OCI-LY3 (cell line): Measurements from ENCODE around the gene ARID4A.
A peak's percentile ranks its signal among the peaks of the same experiment; 100 is the strongest.

Experiments used
- H2AFZ ChIP-seq: fragments of 200-600, 300-600 bp; shearing (Covaris generic); 2 replicates; pipeline ENCODE4 v1.6.0; 2014; ENCODE audit warnings: antibody characterized with exemption, low read depth, low read length
- H3K27ac ChIP-seq: fragments of 200-600, 300-600 bp; sonication (generic); 2 replicates; pipeline ENCODE4 v1.5.1; 2014; ENCODE audit warnings: mild to moderate bottlenecking, low read length, moderate library complexity, mixed read lengths
- H3K27me3 ChIP-seq: fragments of 200-600, 300-600 bp; sonication (generic); 2 replicates; pipeline ENCODE4 v1.6.1; 2014; ENCODE audit warnings: low read depth, low read length, mixed read lengths
- H3K36me3 ChIP-seq: fragments of 200-600, 300-600 bp; sonication (generic); replicated peaks from 2 replicates; pipeline ENCODE3; 2014; ENCODE audit warnings: low read depth, low read length, mixed read lengths
- H3K4me1 ChIP-seq: fragments of 300-600, 200-600 bp; sonication (generic); 2 replicates; pipeline ENCODE4 v1.6.1; 2014; ENCODE audit warnings: low read length, mixed read lengths
- H3K4me2 ChIP-seq: fragments of 200-600, 300-600 bp; sonication (generic); 2 replicates; pipeline ENCODE4 v1.6.1; 2014; ENCODE audit warnings: low read length, mixed read lengths
- H3K4me3 ChIP-seq: fragments of 300-600, 200-600 bp; sonication (generic); 2 replicates; pipeline ENCODE4 v1.5.1; 2014; ENCODE audit warnings: antibody characterized with exemption, mild to moderate bottlenecking, low read length, moderate library complexity
- H3K79me2 ChIP-seq: fragments of 300-600, 200-600 bp; shearing (Covaris generic); 2 replicates; pipeline ENCODE4 v1.6.1; 2014; ENCODE audit warnings: mild to moderate bottlenecking, low read length, mixed read lengths
- H3K9ac ChIP-seq: fragments of 300-600, 200-600 bp; shearing (Covaris generic); 2 replicates; pipeline ENCODE4 v1.6.0; 2014; ENCODE audit warnings: mild to moderate bottlenecking, low read length, moderate library complexity
- H3K9me3 ChIP-seq: fragments of 200-600, 300-600 bp; shearing (Covaris generic); 2 replicates; pipeline ENCODE4 v1.6.1; 2014; ENCODE audit warnings: low read length, mixed read lengths; ENCODE audit not compliant: insufficient read depth
- H4K20me1 ChIP-seq: fragments of 200-600, 300-600 bp; sonication (generic); 2 replicates; pipeline ENCODE4 v1.6.1; 2016; ENCODE audit warnings: low read length, mixed read lengths; ENCODE audit not compliant: insufficient read depth
- EZH2phosphoT487 ChIP-seq: fragments of 200-600 bp; shearing (Covaris generic); IDR thresholded peaks from 2 replicates; pipeline ENCODE4 v1.6.1; 2018; ENCODE audit warnings: antibody characterized with exemption, mixed run types, low read depth
- TF ChIP-seq, protein P1 (sequence below): fragments of 200-600, 300-600 bp; sonication (generic); IDR thresholded peaks from 2 replicates; pipeline ENCODE4 v1.5.1; 2014; ENCODE audit warnings: antibody characterized with exemption, low read length, low read depth

ARID4A gene

DNA sequence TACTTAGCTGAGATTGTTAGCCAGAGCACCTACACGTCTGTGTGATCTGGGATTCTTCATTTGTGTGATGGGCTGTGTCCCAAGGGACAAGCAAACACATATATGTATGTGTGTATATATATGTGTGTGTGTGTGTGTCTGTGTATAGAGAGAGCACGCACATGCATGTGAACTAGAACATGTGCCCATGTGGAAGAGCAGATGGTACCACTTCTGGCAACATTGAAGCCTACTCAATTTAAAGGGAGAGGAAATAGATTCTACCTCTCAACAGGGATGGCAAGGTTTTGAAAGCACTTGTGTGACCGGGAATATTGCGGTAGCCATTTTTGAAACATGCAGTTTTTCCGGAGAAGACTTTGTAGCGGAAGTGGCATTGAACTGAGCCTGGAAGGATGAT is 98.8 kb downstream of the ARID4A start:
- Histone ChIP-seq H3K36me3 (peaks cover 2% of the 10 kb centered on the region), H3K4me1 (peaks cover 10% of the 10 kb centered on the region), H2AFZ (no peak overlapping the region), H3K27ac (no peak overlapping the region), H3K9me3 (no peaks in the 10 kb centered on the region), H3K4me3 (no peak overlapping the region), H3K4me2 (no peak overlapping the region), H3K9ac (no peak overlapping the region), H4K20me1 (no peaks in the 10 kb centered on the region), H3K27me3 (no peaks in the 10 kb centered on the region), H3K79me2 (no peaks in the 10 kb centered on the region)
- TF ChIP-seq EZH2phosphoT487, result no peak
- TF ChIP-seq, protein P1, sequence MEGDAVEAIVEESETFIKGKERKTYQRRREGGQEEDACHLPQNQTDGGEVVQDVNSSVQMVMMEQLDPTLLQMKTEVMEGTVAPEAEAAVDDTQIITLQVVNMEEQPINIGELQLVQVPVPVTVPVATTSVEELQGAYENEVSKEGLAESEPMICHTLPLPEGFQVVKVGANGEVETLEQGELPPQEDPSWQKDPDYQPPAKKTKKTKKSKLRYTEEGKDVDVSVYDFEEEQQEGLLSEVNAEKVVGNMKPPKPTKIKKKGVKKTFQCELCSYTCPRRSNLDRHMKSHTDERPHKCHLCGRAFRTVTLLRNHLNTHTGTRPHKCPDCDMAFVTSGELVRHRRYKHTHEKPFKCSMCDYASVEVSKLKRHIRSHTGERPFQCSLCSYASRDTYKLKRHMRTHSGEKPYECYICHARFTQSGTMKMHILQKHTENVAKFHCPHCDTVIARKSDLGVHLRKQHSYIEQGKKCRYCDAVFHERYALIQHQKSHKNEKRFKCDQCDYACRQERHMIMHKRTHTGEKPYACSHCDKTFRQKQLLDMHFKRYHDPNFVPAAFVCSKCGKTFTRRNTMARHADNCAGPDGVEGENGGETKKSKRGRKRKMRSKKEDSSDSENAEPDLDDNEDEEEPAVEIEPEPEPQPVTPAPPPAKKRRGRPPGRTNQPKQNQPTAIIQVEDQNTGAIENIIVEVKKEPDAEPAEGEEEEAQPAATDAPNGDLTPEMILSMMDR, result no peak

DNA sequence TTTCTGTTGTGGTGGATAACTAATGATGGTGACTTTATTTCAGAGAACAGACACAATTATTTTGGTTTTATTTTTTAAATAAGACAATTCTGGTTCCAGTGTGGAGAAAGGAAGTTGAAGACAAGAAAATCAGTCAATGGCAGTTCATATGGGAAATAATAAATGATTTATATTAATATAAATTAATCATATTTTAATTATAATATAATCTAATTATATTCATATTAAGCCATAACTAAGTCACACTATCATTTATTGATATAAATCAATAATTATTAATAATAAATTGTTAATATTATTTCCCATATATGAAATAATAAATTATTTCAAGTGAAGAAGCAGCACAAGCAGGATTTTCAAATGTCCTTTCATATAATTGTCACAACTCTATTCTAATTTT is 100.1 kb downstream of the ARID4A start:
- H3K4me3 ChIP-seq, result no peak overlapping the region
- H3K27me3 ChIP-seq, result no peaks in the 10 kb centered on the region
- no peaks in the 10 kb centered on the region for H3K79me2 ChIP-seq
- H3K36me3 ChIP-seq, result peaks cover 2% of the 10 kb centered on the region
- H3K4me2 ChIP-seq, result no peak overlapping the region
- H2AFZ ChIP-seq, result no peak overlapping the region
- peaks cover 10% of the 10 kb centered on the region for H3K4me1 ChIP-seq
- no peak overlapping the region for H3K27ac ChIP-seq
- H3K9ac ChIP-seq, result no peak overlapping the region
- TF ChIP-seq, protein P1, result no peak
- no peak for TF ChIP-seq EZH2phosphoT487
- no peaks in the 10 kb centered on the region for H4K20me1 ChIP-seq
- no peaks in the 10 kb centered on the region for H3K9me3 ChIP-seq

DNA sequence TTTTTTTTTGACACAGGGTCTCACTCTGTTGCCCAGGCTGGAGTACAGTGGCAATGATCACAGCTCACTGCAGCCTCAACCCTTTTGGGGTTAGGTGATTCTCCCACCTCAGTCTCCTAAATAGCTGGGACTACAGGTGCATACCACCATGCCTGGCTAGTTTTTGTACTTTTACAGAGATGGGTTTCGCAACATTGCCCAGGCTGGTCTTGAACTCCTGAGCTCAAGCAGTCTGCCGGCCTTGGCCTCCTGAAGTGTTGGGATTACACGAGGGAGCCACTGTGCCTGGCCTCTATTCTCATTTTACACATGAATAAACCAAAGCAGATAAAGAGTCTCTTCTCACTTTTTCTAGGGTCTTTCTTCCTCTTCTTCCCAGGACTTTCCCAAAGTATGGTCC is 100.5 kb downstream of the ARID4A start:
- Histone ChIP-seq H3K4me1 (peaks cover 10% of the 10 kb centered on the region), H4K20me1 (no peaks in the 10 kb centered on the region), H3K4me2 (no peak overlapping the region), H3K27me3 (no peaks in the 10 kb centered on the region), H3K9ac (no peak overlapping the region), H3K79me2 (no peaks in the 10 kb centered on the region), H3K27ac (no peak overlapping the region), H3K4me3 (no peak overlapping the region), H3K36me3 (peaks cover 2% of the 10 kb centered on the region), H3K9me3 (no peaks in the 10 kb centered on the region), H2AFZ (no peak overlapping the region)
- TF ChIP-seq, protein P1, result no peak
- TF ChIP-seq EZH2phosphoT487, result no peak

DNA sequence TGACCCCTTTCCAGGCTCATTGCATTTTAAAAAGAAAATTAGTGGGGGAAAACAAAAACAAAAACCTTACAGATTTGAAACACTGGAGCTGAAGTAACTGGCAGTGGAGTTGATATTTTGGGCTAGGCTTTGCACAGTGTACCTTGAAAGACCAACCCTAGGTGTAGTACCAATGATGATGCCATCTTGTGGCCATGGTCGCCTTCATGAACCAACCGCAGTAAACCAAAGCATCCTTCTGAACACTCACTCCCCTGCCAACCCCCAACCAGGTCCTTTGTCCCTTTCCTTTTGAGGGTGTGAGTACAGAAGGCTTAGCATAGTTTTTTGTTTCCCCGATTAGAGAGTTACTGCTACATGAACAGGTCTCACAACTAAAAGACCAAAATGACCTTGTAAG is 103.2 kb downstream of the ARID4A start:
- Histone ChIP-seq H2AFZ (no peak overlapping the region), H3K4me1 (no peaks in the 10 kb centered on the region), H3K4me3 (no peak overlapping the region), H3K9me3 (no peaks in the 10 kb centered on the region), H3K36me3 (peaks cover 5% of the 10 kb centered on the region), H3K27me3 (no peaks in the 10 kb centered on the region), H3K27ac (no peak overlapping the region), H3K9ac (no peak overlapping the region), H3K79me2 (no peaks in the 10 kb centered on the region), H4K20me1 (no peaks in the 10 kb centered on the region), H3K4me2 (no peak overlapping the region)
- no peak for TF ChIP-seq EZH2phosphoT487
- TF ChIP-seq, protein P1, result peak; percentile 31; the same call in 1 of the 2 replicates
